HepG2 (cell line): ENCODE results near the gene IGIP. TPM values are rescaled to one million over a fixed set of nuclear protein-coding genes. Genes with fewer than 3 reads are reported as not detected.

Source experiments
- AGO1 ChIP-seq: fragments of 200-400 bp; formaldehyde crosslinking; IDR thresholded peaks from 2 replicates; pipeline ENCODE4 v1.6.1; 2017; ENCODE audit warnings: mild to moderate bottlenecking, low read depth, low read length, moderate library complexity; ENCODE audit not compliant: poor library complexity, severe bottlenecking
- CCDC6 ChIP-seq: sonication (generic); formaldehyde crosslinking; IDR thresholded peaks from 2 replicates; pipeline ENCODE4 v1.8.1; 2022; ENCODE audit warnings: mild to moderate bottlenecking, missing genetic modification reagents, moderate library complexity
- ETV6 ChIP-seq: sonication (generic); formaldehyde crosslinking; conservative IDR thresholded peaks from 2 replicates; pipeline ENCODE4 v1.4.0; 2020; ENCODE audit warnings: missing genetic modification reagents
- FOXA3 ChIP-seq: IDR thresholded peaks from 2 replicates; pipeline ENCODE4 v1.6.1; 2016; ENCODE audit warnings: missing genetic modification reagents, missing compliant biosample characterization
- GTF2F1 ChIP-seq: fragments of 150-350 bp; IDR thresholded peaks from 2 replicates; pipeline ENCODE4 v1.6.1; 2014; ENCODE audit warnings: low read length
- JUND ChIP-seq: sonication (generic); formaldehyde crosslinking; IDR thresholded peaks from 2 replicates; pipeline ENCODE4 v1.8.0; 2022; ENCODE audit warnings: mild to moderate bottlenecking, missing genetic modification reagents
- NFATC3 ChIP-seq: sonication (generic); formaldehyde crosslinking; IDR thresholded peaks from 2 replicates; pipeline ENCODE4 v1.5.1; 2020; ENCODE audit warnings: mild to moderate bottlenecking, missing genetic modification reagents
- NFKB2 ChIP-seq: sonication (generic); formaldehyde crosslinking; IDR thresholded peaks from 2 replicates; pipeline ENCODE4 v1.4.0; 2020; ENCODE audit warnings: missing genetic modification reagents, borderline replicate concordance
- NFRKB ChIP-seq: fragments of 450-650 bp; IDR thresholded peaks from 2 replicates; pipeline ENCODE4 v1.6.1; 2017
- PTBP1 ChIP-seq: fragments of 200-400 bp; formaldehyde crosslinking; IDR thresholded peaks from 2 replicates; pipeline ENCODE4 v1.6.1; 2018; ENCODE audit warnings: low read length, low read depth; ENCODE audit not compliant: poor library complexity, severe bottlenecking
- SNAI1 ChIP-seq: sonication (generic); formaldehyde crosslinking; IDR thresholded peaks from 2 replicates; pipeline ENCODE4 v1.5.0; 2020; ENCODE audit warnings: mild to moderate bottlenecking, missing genetic modification reagents, borderline replicate concordance
- SPEN ChIP-seq: sonication (generic); formaldehyde crosslinking; IDR thresholded peaks from 2 replicates; pipeline ENCODE4 v1.5.1; 2020; ENCODE audit warnings: low read depth, mild to moderate bottlenecking, missing genetic modification reagents
- STAT5B ChIP-seq: sonication (generic); formaldehyde crosslinking; IDR thresholded peaks from 2 replicates; pipeline ENCODE4 v1.4.0; 2020; ENCODE audit warnings: missing genetic modification reagents
- ZBTB20 ChIP-seq: sonication (generic); formaldehyde crosslinking; IDR thresholded peaks from 2 replicates; pipeline ENCODE4 v1.8.1; 2023; ENCODE audit warnings: missing genetic modification reagents, low read depth, mild to moderate bottlenecking, borderline replicate concordance
- ZNF160 ChIP-seq: sonication (generic); formaldehyde crosslinking; IDR thresholded peaks from 2 replicates; pipeline ENCODE4 v1.8.0; 2022; ENCODE audit warnings: mild to moderate bottlenecking, inconsistent platforms, missing genetic modification reagents
- ZNF510 ChIP-seq: sonication (generic); formaldehyde crosslinking; IDR thresholded peaks from 2 replicates; pipeline ENCODE4 v1.4.0; 2020; ENCODE audit warnings: low read depth, mild to moderate bottlenecking, missing genetic modification reagents
- ZNF777 ChIP-seq: sonication (generic); formaldehyde crosslinking; IDR thresholded peaks from 2 replicates; pipeline ENCODE4 v1.4.0; 2020; ENCODE audit warnings: missing genetic modification reagents
- ZNF83 ChIP-seq: sonication (generic); formaldehyde crosslinking; IDR thresholded peaks from 2 replicates; pipeline ENCODE4 v1.4.0; 2020; ENCODE audit warnings: missing genetic modification reagents, mild to moderate bottlenecking, borderline replicate concordance
- polyA plus RNA-seq, 8 experiments: library from polyadenylated mRNA; depleted of rRNA in 3 of 8; stranded (reverse) in 7 of 8; unstranded in 1 of 8; fragments of >200 nt; fragmentation: Illumina TruSeq in 4 of 8; extraction: Trizol in 4 of 8; gene quantifications; 2 replicates each; pipeline versions ENCODE4 v1.2.1 to v1.2.3, GENCODE V29; 2011 to 2016; ENCODE audit warnings: low read depth in 4 of 8, missing spikeins in 1 of 8, mixed read lengths in 1 of 8; ENCODE audit not compliant: insufficient read depth in 1 of 8
- total RNA-seq, 5 experiments: library from RNA; depleted of rRNA; stranded (reverse); fragments of >200 nt; fragmentation: Illumina TruSeq; extraction: Trizol; gene quantifications; 2 replicates each; pipeline ENCODE4 v1.2.3, GENCODE V29; 2016; ENCODE audit warnings: low read depth in 1 of 5
- TF ChIP-seq, protein P1 (sequence below): sonication (generic); formaldehyde crosslinking; IDR thresholded peaks from 2 replicates; pipeline ENCODE4 v1.4.0; 2020; ENCODE audit warnings: missing genetic modification reagents, low read depth, mild to moderate bottlenecking, borderline replicate concordance
- TF ChIP-seq, protein P2 (sequence below): IDR thresholded peaks from 2 replicates; pipeline ENCODE4 v1.6.1; 2012; ENCODE audit warnings: inconsistent platforms
- TF ChIP-seq, protein P3 (sequence below), 2 experiments: sonication (generic) in 1 of 2; formaldehyde crosslinking in 1 of 2; IDR thresholded peaks; 2 replicates each; pipeline versions ENCODE4 v1.5.1 to v1.6.1; 2011 to 2020; ENCODE audit warnings: borderline replicate concordance in 1 of 2, low read depth in 1 of 2, low read length in 1 of 2, mild to moderate bottlenecking in 1 of 2, missing genetic modification reagents in 1 of 2, moderate library complexity in 1 of 2
- TF ChIP-seq, protein P4 (sequence below): sonication (generic); formaldehyde crosslinking; IDR thresholded peaks from 2 replicates; pipeline ENCODE4 v1.9.0; 2021; ENCODE audit warnings: missing genetic modification reagents, borderline replicate concordance
- TF ChIP-seq, protein P5 (sequence below): sonication (generic); formaldehyde crosslinking; conservative IDR thresholded peaks from 2 replicates; pipeline ENCODE4 v1.8.1; 2023; ENCODE audit warnings: missing genetic modification reagents

IGIP gene
- total and polyA plus RNA-seq, 2 of the 13 experiments (the other 11 are each of a cell fraction or from before 2014, with no cell fraction given), result 1.7 to 2.1 TPM

DNA sequence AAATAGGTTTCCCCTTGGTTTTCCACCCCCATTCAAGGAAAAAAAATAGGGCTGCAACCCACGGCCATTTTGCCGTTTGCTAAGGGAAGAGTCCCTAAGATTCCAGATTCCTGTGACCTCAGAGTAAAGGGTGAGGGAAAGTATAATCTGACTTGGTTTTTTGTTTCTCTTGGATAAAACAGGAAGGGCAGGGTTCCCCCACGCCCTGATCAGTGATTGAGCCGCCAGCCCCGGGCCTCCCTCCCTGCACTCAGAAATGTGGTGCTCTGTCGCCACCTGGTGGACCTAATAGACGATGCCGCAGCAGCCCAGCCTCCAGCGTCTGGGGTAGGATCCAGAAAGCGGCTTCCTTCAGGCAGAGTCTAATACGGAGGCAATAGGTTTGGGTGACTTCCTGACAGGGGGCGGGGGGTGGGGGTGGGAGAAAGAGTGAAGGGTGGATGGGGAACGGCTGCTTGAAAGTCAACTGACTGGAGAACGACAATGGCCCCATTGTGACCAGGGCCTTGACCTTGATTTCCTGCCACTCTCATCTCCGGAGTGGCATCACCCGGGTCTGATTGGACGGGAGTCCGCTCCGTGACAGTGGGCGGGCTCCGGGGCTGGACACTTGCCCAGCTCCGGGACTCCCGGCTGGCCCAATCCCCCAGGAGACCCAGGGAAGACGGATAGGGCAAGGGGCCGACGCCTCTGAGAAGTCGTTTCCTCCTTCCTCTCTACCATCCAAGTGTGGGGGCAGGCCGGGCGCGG is 31.5 kb downstream of the IGIP start (continued):
- TF ChIP-seq CCDC6 (CRISPR knock-in tag), result no peak
- TF ChIP-seq ZNF83 (CRISPR knock-in tag), result no peak
- TF ChIP-seq AGO1, result no peak
- no peak for TF ChIP-seq ZNF777 (CRISPR knock-in tag)
- TF ChIP-seq, protein P1, sequence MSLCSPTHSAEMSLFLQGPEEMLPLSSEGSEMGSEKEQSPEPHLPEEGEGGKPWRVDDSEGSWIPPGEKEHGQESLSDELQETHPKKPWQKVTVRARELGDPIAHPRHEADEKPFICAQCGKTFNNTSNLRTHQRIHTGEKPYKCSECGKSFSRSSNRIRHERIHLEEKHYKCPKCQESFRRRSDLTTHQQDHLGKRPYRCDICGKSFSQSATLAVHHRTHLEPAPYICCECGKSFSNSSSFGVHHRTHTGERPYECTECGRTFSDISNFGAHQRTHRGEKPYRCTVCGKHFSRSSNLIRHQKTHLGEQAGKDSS (CRISPR knock-in tag), result no peak
- no peak for TF ChIP-seq GTF2F1
- TF ChIP-seq, protein P2, sequence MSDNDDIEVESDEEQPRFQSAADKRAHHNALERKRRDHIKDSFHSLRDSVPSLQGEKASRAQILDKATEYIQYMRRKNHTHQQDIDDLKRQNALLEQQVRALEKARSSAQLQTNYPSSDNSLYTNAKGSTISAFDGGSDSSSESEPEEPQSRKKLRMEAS, result no peak
- TF ChIP-seq, protein P3, sequence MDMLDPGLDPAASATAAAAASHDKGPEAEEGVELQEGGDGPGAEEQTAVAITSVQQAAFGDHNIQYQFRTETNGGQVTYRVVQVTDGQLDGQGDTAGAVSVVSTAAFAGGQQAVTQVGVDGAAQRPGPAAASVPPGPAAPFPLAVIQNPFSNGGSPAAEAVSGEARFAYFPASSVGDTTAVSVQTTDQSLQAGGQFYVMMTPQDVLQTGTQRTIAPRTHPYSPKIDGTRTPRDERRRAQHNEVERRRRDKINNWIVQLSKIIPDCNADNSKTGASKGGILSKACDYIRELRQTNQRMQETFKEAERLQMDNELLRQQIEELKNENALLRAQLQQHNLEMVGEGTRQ (IDR thresholded peaks at IDR 0.05; ENCODE audit: low read depth, low read length), result no peak
- TF ChIP-seq, protein P3 (CRISPR knock-in tag; IDR thresholded peaks at IDR 0.05; ENCODE audit: borderline replicate concordance), result no peak
- TF ChIP-seq SPEN, result peak; percentile 39; the same call in 1 of the 2 replicates
- TF ChIP-seq, protein P4, sequence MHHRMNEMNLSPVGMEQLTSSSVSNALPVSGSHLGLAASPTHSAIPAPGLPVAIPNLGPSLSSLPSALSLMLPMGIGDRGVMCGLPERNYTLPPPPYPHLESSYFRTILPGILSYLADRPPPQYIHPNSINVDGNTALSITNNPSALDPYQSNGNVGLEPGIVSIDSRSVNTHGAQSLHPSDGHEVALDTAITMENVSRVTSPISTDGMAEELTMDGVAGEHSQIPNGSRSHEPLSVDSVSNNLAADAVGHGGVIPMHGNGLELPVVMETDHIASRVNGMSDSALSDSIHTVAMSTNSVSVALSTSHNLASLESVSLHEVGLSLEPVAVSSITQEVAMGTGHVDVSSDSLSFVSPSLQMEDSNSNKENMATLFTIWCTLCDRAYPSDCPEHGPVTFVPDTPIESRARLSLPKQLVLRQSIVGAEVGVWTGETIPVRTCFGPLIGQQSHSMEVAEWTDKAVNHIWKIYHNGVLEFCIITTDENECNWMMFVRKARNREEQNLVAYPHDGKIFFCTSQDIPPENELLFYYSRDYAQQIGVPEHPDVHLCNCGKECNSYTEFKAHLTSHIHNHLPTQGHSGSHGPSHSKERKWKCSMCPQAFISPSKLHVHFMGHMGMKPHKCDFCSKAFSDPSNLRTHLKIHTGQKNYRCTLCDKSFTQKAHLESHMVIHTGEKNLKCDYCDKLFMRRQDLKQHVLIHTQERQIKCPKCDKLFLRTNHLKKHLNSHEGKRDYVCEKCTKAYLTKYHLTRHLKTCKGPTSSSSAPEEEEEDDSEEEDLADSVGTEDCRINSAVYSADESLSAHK (CRISPR knock-in tag), result no peak
- no peak for TF ChIP-seq STAT5B (CRISPR knock-in tag)
- TF ChIP-seq, protein P5, sequence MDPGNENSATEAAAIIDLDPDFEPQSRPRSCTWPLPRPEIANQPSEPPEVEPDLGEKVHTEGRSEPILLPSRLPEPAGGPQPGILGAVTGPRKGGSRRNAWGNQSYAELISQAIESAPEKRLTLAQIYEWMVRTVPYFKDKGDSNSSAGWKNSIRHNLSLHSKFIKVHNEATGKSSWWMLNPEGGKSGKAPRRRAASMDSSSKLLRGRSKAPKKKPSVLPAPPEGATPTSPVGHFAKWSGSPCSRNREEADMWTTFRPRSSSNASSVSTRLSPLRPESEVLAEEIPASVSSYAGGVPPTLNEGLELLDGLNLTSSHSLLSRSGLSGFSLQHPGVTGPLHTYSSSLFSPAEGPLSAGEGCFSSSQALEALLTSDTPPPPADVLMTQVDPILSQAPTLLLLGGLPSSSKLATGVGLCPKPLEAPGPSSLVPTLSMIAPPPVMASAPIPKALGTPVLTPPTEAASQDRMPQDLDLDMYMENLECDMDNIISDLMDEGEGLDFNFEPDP (CRISPR knock-in tag), result 0 out of 2 replicates have a peak, but pooled peaks have one; percentile 69
- TF ChIP-seq FOXA3 (CRISPR knock-in tag), result 0 out of 2 replicates have a peak, but pooled peaks have one; percentile 20
- no peak for TF ChIP-seq ZNF160
- no peak for TF ChIP-seq NFRKB
- TF ChIP-seq ZNF510 (CRISPR knock-in tag), result peak; percentile 72; the same call in 1 of the 2 replicates
- no peak for TF ChIP-seq SNAI1 (CRISPR knock-in tag)
- TF ChIP-seq ETV6 (CRISPR knock-in tag), result no peak
- no peak for TF ChIP-seq JUND (CRISPR knock-in tag)
- no peak for TF ChIP-seq PTBP1
- TF ChIP-seq ZBTB20 (CRISPR knock-in tag), result no peak
- no peak for TF ChIP-seq NFATC3 (CRISPR knock-in tag)
- TF ChIP-seq NFKB2 (CRISPR knock-in tag), result peak; percentile 29; the same call in 1 of the 2 replicates
